Cortex of kidney (tissue), 1 donor: Measurements from ENCODE around the gene BMAL1.
"Not testable (repeated sequence)": the region's sequence is repeated elsewhere in the genome, so short reads cannot be mapped to it uniquely, and the experiment has no call there.

ENCODE experiments used
- DNase-seq: peaks from one replicate; lab custom pipeline; 2025; lab: John Stamatoyannopoulos, UW

BMAL1 gene

DNA sequence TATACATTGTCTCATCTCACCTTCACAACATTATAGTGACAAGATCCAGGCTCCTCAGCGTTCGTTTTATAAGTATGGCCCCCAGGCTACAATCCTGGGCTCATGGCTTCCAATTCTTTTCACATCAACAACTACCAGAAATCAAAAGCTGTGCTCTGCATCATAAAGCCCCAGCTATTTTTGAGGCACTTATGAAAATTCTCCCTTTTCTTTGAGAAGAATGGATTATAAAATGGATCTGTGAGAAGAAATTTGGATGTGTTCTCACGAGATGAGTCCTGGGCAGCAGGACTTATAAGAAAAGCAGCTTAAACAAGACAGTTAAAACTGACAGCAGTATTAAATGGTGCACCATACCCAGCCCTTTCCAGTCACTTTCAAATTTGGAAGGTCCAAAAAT lies 105.2 kb downstream of the BMAL1 start:
- no peak for DNase-seq

- no peak for DNase-seq
Measured at GRCh38 chr11:13384908-13385640, 107.5 kb downstream of the BMAL1 start.

DNA sequence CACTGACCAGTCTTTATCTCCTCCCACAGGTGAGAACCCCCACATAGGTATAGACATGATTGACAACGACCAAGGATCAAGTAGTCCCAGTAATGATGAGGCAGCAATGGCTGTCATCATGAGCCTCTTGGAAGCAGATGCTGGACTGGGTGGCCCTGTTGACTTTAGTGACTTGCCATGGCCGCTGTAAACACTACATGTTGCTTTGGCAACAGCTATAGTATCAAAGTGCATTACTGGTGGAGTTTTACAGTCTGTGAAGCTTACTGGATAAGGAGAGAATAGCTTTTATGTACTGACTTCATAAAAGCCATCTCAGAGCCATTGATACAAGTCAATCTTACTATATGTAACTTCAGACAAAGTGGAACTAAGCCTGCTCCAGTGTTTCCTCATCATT lies 109.0 kb downstream of the BMAL1 start:
- DNase-seq, result no peak

- no peak for DNase-seq
Measured at GRCh38 chr11:13388741-13389140, 111.2 kb downstream of the BMAL1 start.

DNA sequence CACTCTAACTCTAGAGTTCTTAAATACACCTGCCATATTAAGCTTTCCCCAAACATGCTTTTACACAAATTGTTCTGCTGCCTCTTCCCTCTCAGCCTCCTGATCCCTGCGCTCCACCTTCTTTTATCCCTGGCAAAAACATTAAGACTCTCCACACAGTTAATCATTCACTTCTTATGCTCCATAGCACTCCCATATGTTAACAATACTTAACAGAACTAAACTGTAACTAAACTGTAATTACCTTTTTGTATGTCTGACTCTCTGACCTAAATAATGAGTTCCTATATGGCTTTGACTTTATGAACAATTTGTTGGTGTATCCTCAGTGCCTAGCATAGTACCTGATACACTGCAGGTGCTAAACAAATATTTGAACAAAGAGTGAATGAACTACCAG lies 113.6 kb downstream of the BMAL1 start:
- no peak for DNase-seq

DNA sequence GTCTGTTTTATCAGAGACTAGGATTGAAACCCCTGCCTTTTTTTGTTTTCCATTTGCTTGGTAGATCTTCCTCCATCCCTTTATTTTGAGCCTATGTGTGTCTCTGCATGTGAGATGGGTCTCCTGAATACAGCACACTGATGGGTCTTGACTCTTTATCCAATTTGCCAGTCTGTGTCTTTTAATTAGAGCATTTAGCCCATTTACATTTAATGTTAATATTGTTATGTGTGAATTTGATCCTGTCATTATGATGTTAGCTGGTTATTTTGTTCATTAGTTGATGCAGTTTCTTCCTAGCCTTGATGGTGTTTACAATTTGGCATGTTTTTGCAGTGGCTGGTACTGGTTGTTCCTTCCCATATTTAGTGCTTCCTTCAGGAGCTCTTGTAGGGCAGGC lies 120.7 kb downstream of the BMAL1 start:
- DNase-seq, result not testable (repeated sequence)

DNA sequence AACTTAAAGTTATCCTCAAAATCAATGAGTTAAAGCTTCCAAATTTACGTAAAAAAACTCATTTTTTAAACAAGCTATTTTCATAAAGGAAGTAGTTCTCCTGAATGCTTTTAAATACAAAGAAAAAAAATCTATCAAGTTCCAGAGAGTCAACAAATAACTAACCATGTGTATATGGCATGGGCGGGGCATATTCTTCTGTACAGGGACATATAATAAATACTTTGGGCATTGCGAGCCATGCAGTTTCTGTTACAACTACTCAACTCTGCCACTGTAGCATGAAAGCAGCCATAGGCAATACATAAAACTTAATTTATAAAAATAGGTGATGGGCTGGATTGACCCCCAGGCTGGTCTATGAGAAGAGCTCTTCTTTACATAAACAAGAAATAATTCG lies 127.6 kb downstream of the BMAL1 start:
- no peak for DNase-seq

- no peak for DNase-seq
Measured at GRCh38 chr11:13415201-13415600, 137.6 kb downstream of the BMAL1 start.

- DNase-seq, result no peak
Measured at GRCh38 chr11:13421561-13421960, 144.0 kb downstream of the BMAL1 start.

DNA sequence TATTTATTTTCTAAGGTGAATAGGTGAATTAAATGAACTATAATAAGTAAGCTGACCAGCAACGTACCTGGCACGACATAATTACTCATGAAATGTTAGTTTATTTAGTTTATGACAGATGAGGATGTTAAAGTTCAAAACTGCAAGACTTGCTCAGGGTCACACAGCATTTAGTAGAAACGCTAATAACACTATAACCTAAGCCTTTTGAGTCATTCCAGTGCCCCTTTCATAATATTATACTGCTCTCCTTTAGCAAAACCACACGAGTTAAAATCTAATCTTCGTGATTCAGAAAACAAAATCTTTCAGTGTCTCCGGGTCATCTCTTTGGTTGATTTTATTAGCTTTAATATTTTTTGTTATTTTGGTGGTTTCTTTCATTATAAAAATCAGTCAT lies 145.8 kb downstream of the BMAL1 start:
- DNase-seq, result no peak

DNA sequence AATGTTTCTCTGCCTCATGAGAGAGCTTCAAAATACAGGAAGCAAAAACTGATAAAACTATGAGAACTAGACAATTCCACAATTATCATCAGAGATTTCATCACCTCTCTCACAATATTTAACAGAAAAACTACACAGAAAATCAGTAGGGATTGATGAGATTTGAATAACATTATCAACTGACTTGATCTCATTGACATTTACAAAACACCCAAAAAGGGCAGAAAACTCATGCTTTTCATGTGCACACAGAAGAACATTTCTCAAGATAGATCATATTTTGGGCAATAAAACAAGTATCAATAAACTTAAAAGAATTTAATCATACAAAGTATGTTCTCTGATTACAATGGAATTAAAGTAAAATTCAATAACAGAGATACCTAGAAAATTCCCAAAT lies 149.8 kb downstream of the BMAL1 start:
- no peak for DNase-seq

GRCh38 chr11:13429288-13429687 lies 151.7 kb downstream of the BMAL1 start:
- DNase-seq, result no peak

DNA sequence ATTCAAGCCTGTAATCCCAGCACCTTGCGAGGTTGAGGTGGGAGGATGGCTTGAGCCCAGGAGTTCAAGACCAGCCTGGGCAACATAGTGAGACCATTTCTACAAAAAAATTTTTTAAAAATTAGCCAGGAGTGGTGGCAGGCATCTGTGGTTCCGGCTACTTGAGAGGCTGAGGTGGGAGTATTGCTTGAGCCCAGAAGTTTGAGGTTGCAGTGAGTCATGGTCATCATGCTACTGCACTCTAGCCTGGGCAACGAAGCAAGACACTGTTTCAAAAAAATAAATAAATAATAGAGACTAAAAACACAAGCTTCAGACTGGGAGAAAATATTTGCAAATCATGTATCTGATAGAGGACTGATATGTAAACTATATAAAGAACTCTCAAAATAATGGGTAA lies 152.2 kb downstream of the BMAL1 start:
- no peak for DNase-seq

DNA sequence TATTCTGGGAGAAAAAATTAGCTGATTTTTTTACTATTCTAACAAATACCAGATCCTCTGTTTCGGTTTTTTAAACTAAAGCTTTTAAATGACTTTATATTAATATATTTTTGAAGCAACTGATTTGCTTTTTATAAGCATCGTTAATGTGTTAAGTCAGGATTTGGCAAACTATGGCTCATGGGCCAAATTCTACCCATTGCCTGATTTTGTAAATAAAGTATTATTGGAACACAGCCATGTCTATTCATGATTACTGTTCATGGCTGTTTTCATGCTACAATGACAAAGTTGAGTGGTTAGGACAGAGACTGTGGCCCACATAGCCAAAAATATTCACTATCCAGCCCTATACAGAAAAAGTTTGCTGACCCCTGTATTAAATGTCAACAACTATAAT lies 155.8 kb downstream of the BMAL1 start:
- DNase-seq, result no peak

GRCh38 chr11:13434247-13435205 lies 156.9 kb downstream of the BMAL1 start:
- DNase-seq, result no peak

GRCh38 chr11:13436836-13437235 lies 159.2 kb downstream of the BMAL1 start:
- not testable (repeated sequence) for DNase-seq
